ENCODE data around the gene CRACR2B.

- TF ChIP-seq CTCF (IDR thresholded peaks at IDR 0.05; ENCODE audit: insufficient read depth, low read length) = no peak
- TF ChIP-seq GABPA (IDR thresholded peaks at IDR 0.05; ENCODE audit: low read depth) = no peak
- no peak for TF ChIP-seq REST (IDR thresholded peaks at IDR 0.05; ENCODE audit: insufficient replicate concordance, low read depth)
- no peak for TF ChIP-seq POLR2AphosphoS5 (IDR thresholded peaks at IDR 0.05; ENCODE audit: low read depth)
Measured at GRCh38 chr11:794013-794765, 33.5 kb upstream of the CRACR2B start.
